GM13977 (cell line): ENCODE results near the gene LSM14B.

Source experiments
- DNase-seq: peaks from one replicate; pipeline ENCODE4 v3.0.0; 2012; ENCODE audit warnings: low spot score
- in situ Hi-C: fragments of 300-500 bp; cut with MboI; formaldehyde crosslinking; loops from one replicate; pipeline ENCODE4 v1.12.0; 2022; ENCODE audit warnings: low sequenced_read_pairs, low pct_unique_long_range_greater_than_20kb, mixed read lengths, inconsistent platforms; ENCODE audit not compliant: unreplicated experiment
- TF ChIP-seq, protein P1 (sequence below): IDR thresholded peaks from 2 replicates; pipeline ENCODE4 v1.5.1; 2012; ENCODE audit warnings: mild to moderate bottlenecking, control low read depth; ENCODE audit not compliant: insufficient read depth; ENCODE audit errors: extremely low read depth, missing control alignments

The LSM14B gene

GRCh38 chr20:62162765-62163484 lies 40.6 kb downstream of the LSM14B start:
- in situ Hi-C loops, result no loop called here
- TF ChIP-seq, protein P1, sequence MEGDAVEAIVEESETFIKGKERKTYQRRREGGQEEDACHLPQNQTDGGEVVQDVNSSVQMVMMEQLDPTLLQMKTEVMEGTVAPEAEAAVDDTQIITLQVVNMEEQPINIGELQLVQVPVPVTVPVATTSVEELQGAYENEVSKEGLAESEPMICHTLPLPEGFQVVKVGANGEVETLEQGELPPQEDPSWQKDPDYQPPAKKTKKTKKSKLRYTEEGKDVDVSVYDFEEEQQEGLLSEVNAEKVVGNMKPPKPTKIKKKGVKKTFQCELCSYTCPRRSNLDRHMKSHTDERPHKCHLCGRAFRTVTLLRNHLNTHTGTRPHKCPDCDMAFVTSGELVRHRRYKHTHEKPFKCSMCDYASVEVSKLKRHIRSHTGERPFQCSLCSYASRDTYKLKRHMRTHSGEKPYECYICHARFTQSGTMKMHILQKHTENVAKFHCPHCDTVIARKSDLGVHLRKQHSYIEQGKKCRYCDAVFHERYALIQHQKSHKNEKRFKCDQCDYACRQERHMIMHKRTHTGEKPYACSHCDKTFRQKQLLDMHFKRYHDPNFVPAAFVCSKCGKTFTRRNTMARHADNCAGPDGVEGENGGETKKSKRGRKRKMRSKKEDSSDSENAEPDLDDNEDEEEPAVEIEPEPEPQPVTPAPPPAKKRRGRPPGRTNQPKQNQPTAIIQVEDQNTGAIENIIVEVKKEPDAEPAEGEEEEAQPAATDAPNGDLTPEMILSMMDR, result no peak
- DNase-seq, result no peak

GRCh38 chr20:62163485-62163865 lies 41.2 kb downstream of the LSM14B start:
- TF ChIP-seq, protein P1, result no peak
- DNase-seq, result no peak
- in situ Hi-C loops, result no loop called here

GRCh38 chr20:62163986-62164762 lies 41.9 kb downstream of the LSM14B start:
- in situ Hi-C loops, result no loop called here
- no peak for DNase-seq
- TF ChIP-seq, protein P1, result no peak

- in situ Hi-C loops, result no loop called here
- no peak for DNase-seq
- TF ChIP-seq, protein P1, result no peak
These were observed 42.8 kb downstream of the LSM14B start for GRCh38 chr20:62164879-62165761.

- in situ Hi-C loops, result no loop called here
- TF ChIP-seq, protein P1, result no peak
- DNase-seq, result no peak
These were observed 43.6 kb downstream of the LSM14B start for GRCh38 chr20:62165762-62166399.

- TF ChIP-seq, protein P1, result no peak
- in situ Hi-C loops, result no loop called here
These were observed 45.2 kb downstream of the LSM14B start for GRCh38 chr20:62167474-62167873.

More at GRCh38 chr20:62167474-62167873, 45.2 kb downstream of the LSM14B start:
- DNase-seq, result no peak
